ENCODE results near the gene ZNF436.

Gene ZNF436

DNA sequence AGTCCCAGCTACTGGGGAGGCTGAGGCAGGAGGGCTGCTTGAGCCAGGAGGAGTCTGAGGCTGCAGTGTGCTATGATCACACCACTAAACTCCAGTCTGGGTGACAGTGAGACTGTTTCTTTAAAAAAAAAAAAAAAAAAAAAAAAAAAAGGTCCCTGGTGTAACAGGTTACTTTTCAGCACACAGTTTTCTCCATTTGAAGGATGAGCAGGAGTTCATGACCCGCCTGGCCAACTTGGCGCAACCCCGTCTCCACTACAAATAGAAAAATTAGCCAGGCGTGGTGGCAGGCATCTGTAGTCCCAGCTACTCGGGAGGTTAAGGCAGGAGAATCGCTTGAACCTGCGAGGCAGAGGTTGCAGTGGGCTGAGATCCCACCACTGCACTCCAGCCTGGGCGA is 37.9 kb downstream of the ZNF436 start:
- no peak for ATAC-seq
- TF ChIP-seq, protein P1, sequence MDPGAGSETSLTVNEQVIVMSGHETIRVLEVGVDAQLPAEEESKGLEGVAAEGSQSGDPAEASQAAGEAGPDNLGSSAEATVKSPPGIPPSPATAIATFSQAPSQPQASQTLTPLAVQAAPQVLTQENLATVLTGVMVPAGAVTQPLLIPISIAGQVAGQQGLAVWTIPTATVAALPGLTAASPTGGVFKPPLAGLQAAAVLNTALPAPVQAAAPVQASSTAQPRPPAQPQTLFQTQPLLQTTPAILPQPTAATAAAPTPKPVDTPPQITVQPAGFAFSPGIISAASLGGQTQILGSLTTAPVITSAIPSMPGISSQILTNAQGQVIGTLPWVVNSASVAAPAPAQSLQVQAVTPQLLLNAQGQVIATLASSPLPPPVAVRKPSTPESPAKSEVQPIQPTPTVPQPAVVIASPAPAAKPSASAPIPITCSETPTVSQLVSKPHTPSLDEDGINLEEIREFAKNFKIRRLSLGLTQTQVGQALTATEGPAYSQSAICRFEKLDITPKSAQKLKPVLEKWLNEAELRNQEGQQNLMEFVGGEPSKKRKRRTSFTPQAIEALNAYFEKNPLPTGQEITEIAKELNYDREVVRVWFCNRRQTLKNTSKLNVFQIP (CRISPR knock-in tag; IDR thresholded peaks at IDR 0.05; ENCODE audit: borderline replicate concordance, low read depth), result no peak
- TF ChIP-seq, protein P2, sequence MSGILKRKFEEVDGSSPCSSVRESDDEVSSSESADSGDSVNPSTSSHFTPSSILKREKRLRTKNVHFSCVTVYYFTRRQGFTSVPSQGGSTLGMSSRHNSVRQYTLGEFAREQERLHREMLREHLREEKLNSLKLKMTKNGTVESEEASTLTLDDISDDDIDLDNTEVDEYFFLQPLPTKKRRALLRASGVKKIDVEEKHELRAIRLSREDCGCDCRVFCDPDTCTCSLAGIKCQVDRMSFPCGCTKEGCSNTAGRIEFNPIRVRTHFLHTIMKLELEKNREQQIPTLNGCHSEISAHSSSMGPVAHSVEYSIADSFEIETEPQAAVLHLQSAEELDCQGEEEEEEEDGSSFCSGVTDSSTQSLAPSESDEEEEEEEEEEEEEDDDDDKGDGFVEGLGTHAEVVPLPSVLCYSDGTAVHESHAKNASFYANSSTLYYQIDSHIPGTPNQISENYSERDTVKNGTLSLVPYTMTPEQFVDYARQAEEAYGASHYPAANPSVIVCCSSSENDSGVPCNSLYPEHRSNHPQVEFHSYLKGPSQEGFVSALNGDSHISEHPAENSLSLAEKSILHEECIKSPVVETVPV (CRISPR knock-in tag; IDR thresholded peaks at IDR 0.05), result no peak
- TF ChIP-seq OSR1 (CRISPR knock-in tag; IDR thresholded peaks at IDR 0.05), result no peak
- TF ChIP-seq ZFP3 (CRISPR knock-in tag; IDR thresholded peaks at IDR 0.05), result no peak
- no peak for TF ChIP-seq TCF4 (CRISPR knock-in tag; IDR thresholded peaks at IDR 0.05; ENCODE audit: borderline replicate concordance)
- no peak for TF ChIP-seq RARB (CRISPR knock-in tag; IDR thresholded peaks at IDR 0.05)
- TF ChIP-seq, protein P3, sequence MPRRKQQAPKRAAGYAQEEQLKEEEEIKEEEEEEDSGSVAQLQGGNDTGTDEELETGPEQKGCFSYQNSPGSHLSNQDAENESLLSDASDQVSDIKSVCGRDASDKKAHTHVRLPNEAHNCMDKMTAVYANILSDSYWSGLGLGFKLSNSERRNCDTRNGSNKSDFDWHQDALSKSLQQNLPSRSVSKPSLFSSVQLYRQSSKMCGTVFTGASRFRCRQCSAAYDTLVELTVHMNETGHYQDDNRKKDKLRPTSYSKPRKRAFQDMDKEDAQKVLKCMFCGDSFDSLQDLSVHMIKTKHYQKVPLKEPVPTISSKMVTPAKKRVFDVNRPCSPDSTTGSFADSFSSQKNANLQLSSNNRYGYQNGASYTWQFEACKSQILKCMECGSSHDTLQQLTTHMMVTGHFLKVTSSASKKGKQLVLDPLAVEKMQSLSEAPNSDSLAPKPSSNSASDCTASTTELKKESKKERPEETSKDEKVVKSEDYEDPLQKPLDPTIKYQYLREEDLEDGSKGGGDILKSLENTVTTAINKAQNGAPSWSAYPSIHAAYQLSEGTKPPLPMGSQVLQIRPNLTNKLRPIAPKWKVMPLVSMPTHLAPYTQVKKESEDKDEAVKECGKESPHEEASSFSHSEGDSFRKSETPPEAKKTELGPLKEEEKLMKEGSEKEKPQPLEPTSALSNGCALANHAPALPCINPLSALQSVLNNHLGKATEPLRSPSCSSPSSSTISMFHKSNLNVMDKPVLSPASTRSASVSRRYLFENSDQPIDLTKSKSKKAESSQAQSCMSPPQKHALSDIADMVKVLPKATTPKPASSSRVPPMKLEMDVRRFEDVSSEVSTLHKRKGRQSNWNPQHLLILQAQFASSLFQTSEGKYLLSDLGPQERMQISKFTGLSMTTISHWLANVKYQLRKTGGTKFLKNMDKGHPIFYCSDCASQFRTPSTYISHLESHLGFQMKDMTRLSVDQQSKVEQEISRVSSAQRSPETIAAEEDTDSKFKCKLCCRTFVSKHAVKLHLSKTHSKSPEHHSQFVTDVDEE (CRISPR knock-in tag; IDR thresholded peaks at IDR 0.05), result no peak
- TF ChIP-seq ISL1 (CRISPR knock-in tag; IDR thresholded peaks at IDR 0.05), result no peak
- no peak for TF ChIP-seq ZNF8 (CRISPR knock-in tag; IDR thresholded peaks at IDR 0.05)
- no peak for TF ChIP-seq ZFP30 (CRISPR knock-in tag; IDR thresholded peaks at IDR 0.05)
- TF ChIP-seq ESRRG (CRISPR knock-in tag; IDR thresholded peaks at IDR 0.05), result no peak
- no peak for TF ChIP-seq GLIS3 (CRISPR knock-in tag; IDR thresholded peaks at IDR 0.05)
- no peak for TF ChIP-seq BACH2 (CRISPR knock-in tag; IDR thresholded peaks at IDR 0.05; ENCODE audit: borderline replicate concordance)
- no peak for TF ChIP-seq PPARA (CRISPR knock-in tag; IDR thresholded peaks at IDR 0.05; ENCODE audit: borderline replicate concordance)

DNA sequence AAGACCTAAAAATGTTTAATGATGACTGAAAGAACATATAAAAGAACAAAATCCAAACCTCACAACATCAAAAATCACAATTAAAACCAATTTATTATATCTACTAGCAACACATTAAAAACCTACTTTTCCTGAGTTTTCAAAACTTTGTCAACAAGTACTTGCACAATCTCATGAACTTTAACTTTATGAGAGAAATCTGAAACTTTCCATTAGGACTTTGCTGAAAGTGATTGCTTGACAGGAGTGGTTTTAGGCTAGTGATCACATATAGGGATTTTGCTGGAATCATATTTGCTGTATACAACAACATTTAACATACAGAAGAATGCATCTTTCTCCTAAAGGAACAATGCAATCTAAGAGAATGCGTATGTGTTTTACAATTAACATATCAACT is 38.8 kb downstream of the ZNF436 start:
- TF ChIP-seq SNAI2 (CRISPR knock-in tag; IDR thresholded peaks at IDR 0.05), result no peak
- no peak for TF ChIP-seq ARNTL (CRISPR knock-in tag; IDR thresholded peaks at IDR 0.05; ENCODE audit: borderline replicate concordance, low read depth)
- no peak for TF ChIP-seq ZC3H10 (CRISPR knock-in tag; IDR thresholded peaks at IDR 0.05)
- TF ChIP-seq, protein P3 (CRISPR knock-in tag; IDR thresholded peaks at IDR 0.05), result no peak
- no peak for TF ChIP-seq ZFP3 (CRISPR knock-in tag; IDR thresholded peaks at IDR 0.05)
- no peak for TF ChIP-seq TCF4 (CRISPR knock-in tag; IDR thresholded peaks at IDR 0.05; ENCODE audit: borderline replicate concordance)
- no peak for TF ChIP-seq PPARA (CRISPR knock-in tag; IDR thresholded peaks at IDR 0.05; ENCODE audit: borderline replicate concordance)
- no peak for TF ChIP-seq OSR1 (CRISPR knock-in tag; IDR thresholded peaks at IDR 0.05)
- no peak for TF ChIP-seq ISL1 (CRISPR knock-in tag; IDR thresholded peaks at IDR 0.05)
- TF ChIP-seq CSDC2 (CRISPR knock-in tag; IDR thresholded peaks at IDR 0.05), result no peak
- ATAC-seq, result no peak

DNA sequence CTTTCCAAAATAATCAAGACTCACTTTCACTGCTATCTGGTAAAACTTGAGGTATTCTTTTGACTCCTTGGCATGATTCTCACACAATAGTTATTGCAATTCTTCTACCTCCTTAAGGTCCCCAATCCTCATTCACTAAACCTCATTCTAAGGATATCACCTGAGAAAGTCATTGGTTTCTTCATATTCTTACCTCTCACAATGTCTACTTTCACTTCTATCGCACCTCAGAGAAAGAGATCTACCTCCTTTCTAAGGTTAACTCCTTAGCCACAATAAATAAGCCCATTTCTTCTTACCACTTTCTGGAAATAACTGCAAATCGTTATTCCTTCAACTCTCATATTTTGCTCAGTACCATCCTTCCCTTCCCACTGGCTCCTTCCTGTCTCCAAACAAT is 44.2 kb downstream of the ZNF436 start:
- ATAC-seq, result no peak
- no peak for TF ChIP-seq RARB (CRISPR knock-in tag; IDR thresholded peaks at IDR 0.05)
- TF ChIP-seq ZC3H10 (CRISPR knock-in tag; IDR thresholded peaks at IDR 0.05), result no peak
- TF ChIP-seq ZFP30 (CRISPR knock-in tag; IDR thresholded peaks at IDR 0.05), result no peak
- TF ChIP-seq ISL1 (CRISPR knock-in tag; IDR thresholded peaks at IDR 0.05), result no peak
- no peak for TF ChIP-seq GLIS3 (CRISPR knock-in tag; IDR thresholded peaks at IDR 0.05)
- TF ChIP-seq, protein P4, sequence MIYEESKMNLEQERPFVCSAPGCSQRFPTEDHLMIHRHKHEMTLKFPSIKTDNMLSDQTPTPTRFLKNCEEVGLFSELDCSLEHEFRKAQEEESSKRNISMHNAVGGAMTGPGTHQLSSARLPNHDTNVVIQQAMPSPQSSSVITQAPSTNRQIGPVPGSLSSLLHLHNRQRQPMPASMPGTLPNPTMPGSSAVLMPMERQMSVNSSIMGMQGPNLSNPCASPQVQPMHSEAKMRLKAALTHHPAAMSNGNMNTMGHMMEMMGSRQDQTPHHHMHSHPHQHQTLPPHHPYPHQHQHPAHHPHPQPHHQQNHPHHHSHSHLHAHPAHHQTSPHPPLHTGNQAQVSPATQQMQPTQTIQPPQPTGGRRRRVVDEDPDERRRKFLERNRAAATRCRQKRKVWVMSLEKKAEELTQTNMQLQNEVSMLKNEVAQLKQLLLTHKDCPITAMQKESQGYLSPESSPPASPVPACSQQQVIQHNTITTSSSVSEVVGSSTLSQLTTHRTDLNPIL (CRISPR knock-in tag; IDR thresholded peaks at IDR 0.05; ENCODE audit: low read depth), result no peak
- no peak for TF ChIP-seq ZNF70 (CRISPR knock-in tag; IDR thresholded peaks at IDR 0.05)
- TF ChIP-seq OSR1 (CRISPR knock-in tag; IDR thresholded peaks at IDR 0.05), result no peak
- no peak for TF ChIP-seq BACH2 (CRISPR knock-in tag; IDR thresholded peaks at IDR 0.05; ENCODE audit: borderline replicate concordance)
- TF ChIP-seq PPARA (CRISPR knock-in tag; IDR thresholded peaks at IDR 0.05; ENCODE audit: borderline replicate concordance), result no peak
- no peak for TF ChIP-seq ARNTL (CRISPR knock-in tag; IDR thresholded peaks at IDR 0.05; ENCODE audit: borderline replicate concordance, low read depth)
- TF ChIP-seq, protein P3 (CRISPR knock-in tag; IDR thresholded peaks at IDR 0.05), result no peak
- TF ChIP-seq, protein P2 (CRISPR knock-in tag; IDR thresholded peaks at IDR 0.05), result no peak
- TF ChIP-seq SNAI2 (CRISPR knock-in tag; IDR thresholded peaks at IDR 0.05), result no peak

Measured in SK-N-SH treated with all-trans-retinoic acid at 6 μM for 48 hours (cell line).